A549 treated with DMSO at 1 μM for 4 hours (cell line): ENCODE data around the gene EEF1E1. TPM values are rescaled to one million over a fixed set of nuclear protein-coding genes. Genes with fewer than 3 reads are reported as not detected.

Experiments used
- total RNA-seq: library from RNA; stranded (reverse); fragments of 200-300 nt; extraction: Qiagen RNA extraction; gene quantifications from 5 replicates; pipeline ENCODE4 v1.2.3, GENCODE V29; 2022; ENCODE audit warnings: low read depth

EEF1E1 gene
- 56.9 to 98.2 TPM (median 61.4 TPM) in 5 replicates for total RNA-seq

DNA sequence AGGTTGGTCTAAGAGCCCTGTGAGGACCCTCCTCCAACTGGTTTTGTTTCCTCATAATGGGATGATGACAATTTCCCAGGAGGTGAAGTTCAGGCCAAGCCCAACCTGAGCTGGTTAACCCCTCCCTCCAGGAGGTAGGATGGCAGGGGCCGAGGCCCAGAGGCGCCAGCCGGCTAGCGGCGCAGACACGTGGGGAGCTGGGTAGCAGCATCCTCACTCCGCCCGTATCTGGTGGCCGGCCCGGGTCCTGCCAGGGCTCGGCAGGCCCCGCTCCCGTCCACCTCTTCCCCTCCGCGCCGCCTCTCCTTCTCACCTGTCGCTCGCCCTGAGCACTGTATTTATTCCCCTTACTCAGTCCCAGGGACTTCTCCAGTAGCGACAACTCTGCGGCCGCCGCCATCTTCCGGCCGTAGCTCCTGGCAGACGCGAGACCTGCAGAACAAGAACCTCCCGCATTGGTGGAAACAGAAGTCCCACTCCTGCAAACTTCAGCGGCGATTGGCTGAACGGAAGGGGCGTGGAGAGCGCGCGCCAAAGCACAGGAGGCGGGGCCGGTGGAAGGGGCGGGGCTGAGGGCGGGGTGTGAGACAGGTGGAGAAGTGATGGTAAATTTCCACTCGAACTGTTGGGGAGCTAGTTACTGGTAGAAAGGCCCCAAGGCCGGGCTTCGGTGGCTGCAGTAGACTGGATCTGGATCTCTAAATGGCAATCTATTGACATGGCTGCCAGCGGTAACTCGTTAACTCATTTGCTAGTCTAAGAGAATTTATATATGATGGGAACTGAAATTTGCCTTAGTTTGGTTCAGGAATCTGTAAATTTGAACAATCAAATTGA lies at the start of gene EEF1E1:
EEF1E1 (minus strand) TSS at position 427 of the 837 bp plus-strand sequence; CDS start at position 400, 27 bp downstream.

GRCh38 chr6:8063761-8064637 lies 38.3 kb downstream of the EEF1E1 start, which contains the start of gene BLOC1S5:
Gene BLOC1S5 (minus strand): TSS chr6:8064389. CDS start chr6:8064376, 13 bp downstream.

Other genes with a start within 250 kb of the EEF1E1 start
- 125 to 153 TPM (median 146 TPM) in 5 replicates for gene TXNDC5, start 191.8 kb downstream of the EEF1E1 start, total RNA-seq
- 6.7 to 10.3 TPM (median 8.6 TPM) in 5 replicates for gene BLOC1S5, start 38.2 kb downstream of the EEF1E1 start, total RNA-seq